ENCODE measurements around the gene SCART1.

SCART1 gene

GRCh38 chr10:133445268-133445732 lies 8.4 kb upstream of the SCART1 start:
- H3K4me3 ChIP-seq (ENCODE audit: low read depth, low read length) = no peak overlapping the region
- no peak for TF ChIP-seq CTCF (IDR thresholded peaks at IDR 0.05; ENCODE audit: insufficient read depth, low read depth, low read length, missing control alignments)

DNA sequence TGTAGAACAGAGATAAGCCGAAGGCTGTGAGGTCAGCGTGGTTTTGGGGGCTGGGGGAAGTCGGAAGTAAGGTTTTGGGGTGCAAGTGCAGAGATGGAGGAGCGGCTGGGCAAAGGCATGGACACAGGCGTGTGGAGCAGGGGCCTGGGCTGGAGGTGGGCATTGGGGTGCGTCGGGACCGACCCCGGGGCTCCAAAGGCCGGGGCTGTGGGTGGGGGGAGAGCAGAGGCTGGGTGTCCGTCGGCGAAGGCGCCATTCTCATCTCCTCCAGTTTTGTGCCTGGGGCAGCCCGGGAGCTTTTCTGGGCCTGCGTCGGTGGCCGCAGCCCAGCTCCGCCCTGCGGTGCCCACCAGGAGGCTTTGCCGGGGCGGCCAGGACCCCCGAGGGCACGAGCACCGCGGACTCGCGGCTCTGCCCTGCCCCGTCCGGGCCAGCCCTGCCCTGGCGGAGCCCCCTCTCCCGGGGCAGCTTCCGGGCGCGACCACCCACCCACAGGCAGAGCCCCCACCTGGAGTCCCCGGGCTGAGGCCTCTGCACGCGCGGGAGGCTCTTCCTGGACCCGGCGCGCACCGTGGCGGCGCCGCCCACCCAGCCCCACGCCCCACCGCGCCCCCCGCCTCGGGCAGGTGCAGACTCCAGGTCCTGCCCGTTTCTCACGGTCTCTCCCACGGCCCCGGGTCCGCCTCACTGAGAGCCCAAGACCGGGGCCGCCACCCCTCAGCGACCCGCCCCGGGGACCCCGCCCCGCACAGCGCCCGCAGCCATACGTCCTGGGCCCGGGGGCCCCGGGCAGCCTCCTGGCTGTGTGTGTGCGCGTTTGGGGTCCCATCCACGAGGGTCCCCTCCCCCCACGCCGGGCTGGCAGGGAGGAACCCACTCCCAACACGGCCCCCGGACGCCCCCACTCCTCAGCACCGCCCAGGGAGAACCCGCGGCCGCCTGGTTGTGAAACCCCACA lies 7.7 kb upstream of the SCART1 start:
- no peak for DNase-seq (ENCODE audit: low read depth)
- TF ChIP-seq CTCF (IDR thresholded peaks at IDR 0.05; ENCODE audit: insufficient read depth, low read depth, low read length, missing control alignments) = no peak

More at GRCh38 chr10:133445268-133445732, 8.4 kb upstream of the SCART1 start:
- no peak for DNase-seq (ENCODE audit: low read depth)

GRCh38 chr10:133446979-133447378 lies 6.8 kb upstream of the SCART1 start:
- H3K4me3 ChIP-seq (ENCODE audit: low read depth, low read length) = no peak overlapping the region
- TF ChIP-seq CTCF (IDR thresholded peaks at IDR 0.05; ENCODE audit: insufficient read depth, low read depth, low read length, missing control alignments) = no peak
- DNase-seq (ENCODE audit: low read depth) = no peak

More for the DNA sequence above, 7.7 kb upstream of the SCART1 start:
- no peak overlapping the region for H3K4me3 ChIP-seq (ENCODE audit: low read depth, low read length)

GRCh38 chr10:133448120-133448519 lies 5.6 kb upstream of the SCART1 start:
- TF ChIP-seq CTCF (IDR thresholded peaks at IDR 0.05; ENCODE audit: insufficient read depth, low read depth, low read length, missing control alignments) = no peak
- no peak overlapping the region for H3K4me3 ChIP-seq (ENCODE audit: low read depth, low read length)
- DNase-seq (ENCODE audit: low read depth) = no peak

- no peak for TF ChIP-seq CTCF (IDR thresholded peaks at IDR 0.05; ENCODE audit: insufficient read depth, low read depth, low read length, missing control alignments)
- H3K4me3 ChIP-seq (ENCODE audit: low read depth, low read length) = no peak overlapping the region
- DNase-seq (ENCODE audit: low read depth) = no peak
Measured at GRCh38 chr10:133451346-133451745, 2.4 kb upstream of the SCART1 start.

DNA sequence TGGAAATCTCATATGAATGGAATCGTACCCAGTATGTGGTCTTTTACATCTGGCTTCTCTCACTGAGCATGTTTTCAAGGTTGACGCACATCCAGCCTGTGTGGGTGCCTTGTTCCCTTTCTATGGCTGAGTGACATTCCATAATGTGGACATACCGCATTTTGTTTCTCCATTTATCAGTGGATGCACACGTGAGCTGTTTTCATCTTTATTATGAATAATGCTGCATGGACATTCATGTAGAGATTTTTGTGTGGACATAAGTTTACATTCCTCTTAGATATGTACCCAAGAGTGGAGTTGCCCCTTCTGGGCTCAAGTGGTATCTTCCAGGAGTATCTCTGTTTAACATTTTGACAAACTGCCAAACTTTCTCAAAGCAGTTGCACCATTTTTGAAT lies 1.3 kb upstream of the SCART1 start:
- no peak overlapping the region for H3K4me3 ChIP-seq (ENCODE audit: low read depth, low read length)
- DNase-seq (ENCODE audit: low read depth) = no peak
- no peak for TF ChIP-seq CTCF (IDR thresholded peaks at IDR 0.05; ENCODE audit: insufficient read depth, low read depth, low read length, missing control alignments)
